WTC11 (cell line): ENCODE measurements around the gene CEACAM18. TPM values are rescaled to one million over a fixed set of nuclear protein-coding genes. Genes with fewer than 3 reads are reported as not detected.

Experiments used
- ATAC-seq: fragments of 200-7000 bp; cut with Tn5 transposase; 2 replicates; pipeline ENCODE4 v1.10.0; 2021; ENCODE audit warnings: mild to moderate bottlenecking, moderate library complexity
- CTCF ChIA-PET: fragments of 300-600 bp; sonication (Branson Sonifier 250); formaldehyde crosslinking; loops from one replicate; lab custom pipeline; 2021; ENCODE audit warnings: antibody characterized with exemption; lab: Charles Lee
- POLR2A ChIA-PET: fragments of 350-600 bp; sonication (Branson Sonifier 250); formaldehyde crosslinking; loops from one replicate; lab custom pipeline; 2021; ENCODE audit warnings: antibody characterized with exemption; lab: Charles Lee
- DNase-seq: peaks from one replicate; pipeline ENCODE4 v3.0.0; 2021; ENCODE audit warnings: low spot score
- H3K27ac Mint-ChIP-seq: 2 replicates; pipeline ENCODE4 v1.8.0; 2021; ENCODE audit warnings: mixed read lengths
- H3K27me3 Mint-ChIP-seq: 2 replicates; pipeline ENCODE4 v1.8.0; 2021; ENCODE audit warnings: low read depth, mild to moderate bottlenecking, moderate library complexity, mixed read lengths
- H3K36me3 Mint-ChIP-seq: 2 replicates; pipeline ENCODE4 v1.8.0; 2021; ENCODE audit warnings: mixed read lengths
- H3K4me1 Mint-ChIP-seq: 2 replicates; pipeline ENCODE4 v1.8.0; 2022; ENCODE audit warnings: mixed read lengths
- H3K4me3 Mint-ChIP-seq: 2 replicates; pipeline ENCODE4 v1.8.0; 2021; ENCODE audit warnings: mild to moderate bottlenecking, moderate library complexity, mixed read lengths
- H3K9me3 Mint-ChIP-seq: 2 replicates; pipeline ENCODE4 v1.8.0; 2021; ENCODE audit warnings: mixed read lengths
- ARID4B ChIP-seq: sonication (generic); formaldehyde crosslinking; IDR thresholded peaks from 2 replicates; pipeline ENCODE4 v1.8.0; 2023; ENCODE audit warnings: missing genetic modification reagents, mild to moderate bottlenecking, borderline replicate concordance
- CBFB ChIP-seq: sonication (generic); formaldehyde crosslinking; IDR thresholded peaks from 2 replicates; pipeline ENCODE4 v1.8.1; 2022; ENCODE audit warnings: mild to moderate bottlenecking, low read depth, missing genetic modification reagents
- CREB1 ChIP-seq: sonication (generic); formaldehyde crosslinking; IDR thresholded peaks from 2 replicates; pipeline ENCODE4 v1.8.0; 2023; ENCODE audit warnings: mild to moderate bottlenecking, missing genetic modification reagents
- CTCF ChIP-seq: fragments of 200-600 bp; IDR thresholded peaks from 2 replicates; pipeline ENCODE4 v1.8.0; 2022; ENCODE audit warnings: antibody characterized with exemption
- E2F4 ChIP-seq: sonication (generic); formaldehyde crosslinking; IDR thresholded peaks from 2 replicates; pipeline ENCODE4 v1.8.1; 2022; ENCODE audit warnings: low read depth, mild to moderate bottlenecking, moderate library complexity, missing genetic modification reagents, borderline replicate concordance
- EMX1 ChIP-seq: fragments of 250-450 bp; sonication (Bioruptor Pico); IDR thresholded peaks from 2 replicates; pipeline ENCODE4 v1.8.0; 2021; ENCODE audit warnings: mild to moderate bottlenecking
- ESRRA ChIP-seq: sonication (generic); formaldehyde crosslinking; IDR thresholded peaks from 2 replicates; pipeline ENCODE4 v1.8.1; 2022; ENCODE audit warnings: mild to moderate bottlenecking, missing genetic modification reagents, borderline replicate concordance
- FOXK1 ChIP-seq: sonication (generic); formaldehyde crosslinking; IDR thresholded peaks from 2 replicates; pipeline ENCODE4 v1.8.0; 2022; ENCODE audit warnings: mild to moderate bottlenecking, moderate library complexity, missing genetic modification reagents
- GTF2I ChIP-seq: fragments of 250-450 bp; sonication (Bioruptor Pico); conservative IDR thresholded peaks from 2 replicates; pipeline ENCODE4 v1.4.0; 2021; ENCODE audit warnings: mild to moderate bottlenecking
- JUN ChIP-seq: sonication (generic); formaldehyde crosslinking; IDR thresholded peaks from 2 replicates; pipeline ENCODE4 v1.8.0; 2023; ENCODE audit warnings: mild to moderate bottlenecking, missing genetic modification reagents
- KAT7 ChIP-seq: sonication (generic); formaldehyde crosslinking; IDR thresholded peaks from 2 replicates; pipeline ENCODE4 v1.8.1; 2023; ENCODE audit warnings: missing genetic modification reagents, mild to moderate bottlenecking, borderline replicate concordance
- MXD4 ChIP-seq: fragments of 250-450 bp; sonication (Bioruptor Pico); IDR thresholded peaks from 2 replicates; pipeline ENCODE4 v1.8.0; 2021; ENCODE audit warnings: mild to moderate bottlenecking, moderate library complexity, borderline replicate concordance
- NR3C1 ChIP-seq: sonication (generic); formaldehyde crosslinking; conservative IDR thresholded peaks from 2 replicates; pipeline ENCODE4 v1.8.1; 2023; ENCODE audit warnings: low read depth, mild to moderate bottlenecking, missing genetic modification reagents
- PRRX2 ChIP-seq: fragments of 250-450 bp; sonication (Bioruptor Pico); IDR thresholded peaks from 2 replicates; pipeline ENCODE4 v1.8.0; 2021; ENCODE audit warnings: mild to moderate bottlenecking
- SP1 ChIP-seq: sonication (generic); formaldehyde crosslinking; conservative IDR thresholded peaks from 2 replicates; pipeline ENCODE4 v1.8.1; 2022; ENCODE audit warnings: missing genetic modification reagents
- USF1 ChIP-seq: sonication (generic); formaldehyde crosslinking; IDR thresholded peaks from 2 replicates; pipeline ENCODE4 v1.8.0; 2022; ENCODE audit warnings: mild to moderate bottlenecking, missing genetic modification reagents
- ZNF263 ChIP-seq: sonication (generic); formaldehyde crosslinking; IDR thresholded peaks from 2 replicates; pipeline ENCODE4 v1.8.1; 2022; ENCODE audit warnings: low read depth, mild to moderate bottlenecking, moderate library complexity, missing genetic modification reagents
- ZNF671 ChIP-seq: fragments of 250-450 bp; sonication (Bioruptor Pico); IDR thresholded peaks from 2 replicates; pipeline ENCODE4 v1.8.0; 2021; ENCODE audit warnings: mild to moderate bottlenecking
- total RNA-seq: library from RNA; stranded (reverse); gene quantifications from 3 replicates; pipeline ENCODE4 v1.2.3, GENCODE V29; 2021
- TF ChIP-seq, protein P1 (sequence below): fragments of 250-450 bp; sonication (Bioruptor Pico); IDR thresholded peaks from 2 replicates; pipeline ENCODE4 v2.1.2; 2022; ENCODE audit warnings: mild to moderate bottlenecking, moderate library complexity
- TF ChIP-seq, protein P2 (sequence below): sonication (generic); formaldehyde crosslinking; IDR thresholded peaks from 2 replicates; pipeline ENCODE4 v1.8.0; 2022; ENCODE audit warnings: mild to moderate bottlenecking, missing genetic modification reagents
- TF ChIP-seq, protein P3 (sequence below): fragments of 250-450 bp; sonication (Bioruptor Pico); IDR thresholded peaks from 2 replicates; pipeline ENCODE4 v1.9.0; 2021; ENCODE audit warnings: mild to moderate bottlenecking
- TF ChIP-seq, protein P4 (sequence below): sonication (generic); formaldehyde crosslinking; conservative IDR thresholded peaks from 2 replicates; pipeline ENCODE4 v1.8.1; 2022; ENCODE audit warnings: mild to moderate bottlenecking, missing genetic modification reagents

Gene CEACAM18
- total RNA-seq, 1 experiment from 2014 or later = not detected

- DNase-seq (no peak), ATAC-seq (no peak)
- CTCF ChIA-PET = interaction anchor here (0.8 to 1.6 kb wide), 8 partner anchors 12 to 147 kb away, joined by 3 to 6 read pairs (median 3); partner anchors contain the start of gene ZNF175
- Mint-ChIP-seq H3K9me3 (peaks cover 13% of the 10 kb centered on the region), H3K4me1 (no peaks in the 10 kb centered on the region), H3K27me3 (peaks cover 29% of the 10 kb centered on the region), H3K36me3 (no peaks in the 10 kb centered on the region), H3K27ac (no peak overlapping the region), H3K4me3 (no peak overlapping the region)
- TF ChIP-seq ARID4B (CRISPR knock-in tag) = no peak
- no peak for TF ChIP-seq CBFB (CRISPR knock-in tag)
- TF ChIP-seq MXD4 (CRISPR knock-in tag) = no peak
- no peak for TF ChIP-seq GTF2I (CRISPR knock-in tag)
- no peak for TF ChIP-seq FOXK1 (CRISPR knock-in tag)
- TF ChIP-seq SP1 (CRISPR knock-in tag) = no peak
- no peak for TF ChIP-seq JUN (CRISPR knock-in tag)
- TF ChIP-seq, protein P1, sequence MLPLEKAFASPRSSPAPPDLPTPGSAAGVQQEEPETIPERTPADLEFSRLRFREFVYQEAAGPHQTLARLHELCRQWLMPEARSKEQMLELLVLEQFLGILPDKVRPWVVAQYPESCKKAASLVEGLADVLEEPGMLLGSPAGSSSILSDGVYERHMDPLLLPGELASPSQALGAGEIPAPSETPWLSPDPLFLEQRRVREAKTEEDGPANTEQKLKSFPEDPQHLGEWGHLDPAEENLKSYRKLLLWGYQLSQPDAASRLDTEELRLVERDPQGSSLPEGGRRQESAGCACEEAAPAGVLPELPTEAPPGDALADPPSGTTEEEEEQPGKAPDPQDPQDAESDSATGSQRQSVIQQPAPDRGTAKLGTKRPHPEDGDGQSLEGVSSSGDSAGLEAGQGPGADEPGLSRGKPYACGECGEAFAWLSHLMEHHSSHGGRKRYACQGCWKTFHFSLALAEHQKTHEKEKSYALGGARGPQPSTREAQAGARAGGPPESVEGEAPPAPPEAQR = no peak
- TF ChIP-seq ZNF671 (CRISPR knock-in tag) = no peak
- TF ChIP-seq ESRRA = no peak
- no peak for TF ChIP-seq NR3C1 (CRISPR knock-in tag)
- TF ChIP-seq, protein P2, sequence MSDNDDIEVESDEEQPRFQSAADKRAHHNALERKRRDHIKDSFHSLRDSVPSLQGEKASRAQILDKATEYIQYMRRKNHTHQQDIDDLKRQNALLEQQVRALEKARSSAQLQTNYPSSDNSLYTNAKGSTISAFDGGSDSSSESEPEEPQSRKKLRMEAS (CRISPR knock-in tag) = no peak
- TF ChIP-seq PRRX2 = no peak
- POLR2A ChIA-PET = no interaction called here
Measured at GRCh38 chr19:51513968-51514367, 35.6 kb downstream of the CEACAM18 start.

DNA sequence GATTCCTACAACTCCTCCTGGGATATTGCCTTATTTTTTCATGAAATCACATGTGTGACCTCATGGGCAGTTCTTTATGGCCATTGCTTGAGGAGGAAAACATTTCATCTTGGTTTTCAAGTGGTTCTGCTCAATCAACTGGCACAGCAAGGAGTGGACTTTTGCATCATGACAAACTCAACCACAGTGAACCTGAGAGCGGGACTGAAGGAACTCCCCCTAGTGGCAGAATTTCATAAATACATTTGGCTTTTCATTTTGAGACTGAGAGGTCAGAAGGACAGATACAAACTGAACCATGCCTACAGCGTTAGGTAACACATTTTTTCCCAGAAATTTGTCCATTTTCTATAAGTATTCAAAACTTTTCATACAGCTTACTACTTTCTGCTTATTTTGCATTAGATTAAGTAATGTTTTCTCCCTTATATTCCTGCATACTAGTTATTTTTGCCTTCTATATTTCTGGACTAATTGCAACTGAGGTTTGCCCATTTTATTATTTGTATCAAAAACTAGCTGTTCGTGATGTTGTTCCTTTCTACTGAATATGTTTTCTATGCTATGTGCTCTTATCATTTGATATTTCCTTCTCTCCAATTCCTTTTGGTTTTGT is 36.6 kb downstream of the CEACAM18 start:
- ATAC-seq (peak; percentile 62), DNase-seq (no peak)
- H3K4me1 Mint-ChIP-seq = no peaks in the 10 kb centered on the region
- H3K27ac Mint-ChIP-seq = no peak overlapping the region
- ChIA-PET POLR2A (no interaction called here), CTCF (interaction anchor here (0.6 to 1.6 kb wide), 10 partner anchors 11 to 1511 kb away, joined by 3 to 8 read pairs (median 4); no protein-coding TSS in a partner anchor)
- no peaks in the 10 kb centered on the region for H3K36me3 Mint-ChIP-seq
- H3K9me3 Mint-ChIP-seq = peaks cover 13% of the 10 kb centered on the region
- TF ChIP-seq CREB1 (CRISPR knock-in tag) = no peak
- peak; percentile 82 for TF ChIP-seq CTCF
- no peak overlapping the region for H3K4me3 Mint-ChIP-seq
- H3K27me3 Mint-ChIP-seq = peaks cover 29% of the 10 kb centered on the region

GRCh38 chr19:51520728-51521127 is 42.4 kb downstream of the CEACAM18 start:
- Mint-ChIP-seq H3K27ac (no peak overlapping the region), H3K4me3 (no peak overlapping the region), H3K27me3 (peaks cover 28% of the 10 kb centered on the region), H3K4me1 (no peaks in the 10 kb centered on the region), H3K36me3 (no peaks in the 10 kb centered on the region), H3K9me3 (peaks cover 25% of the 10 kb centered on the region)
- DNase-seq = no peak
- POLR2A ChIA-PET = no interaction called here
- CTCF ChIA-PET = no interaction called here
- ATAC-seq = no peak
- TF ChIP-seq EMX1 (CRISPR knock-in tag) (no peak), E2F4 (CRISPR knock-in tag) (no peak), USF1 (no peak), MXD4 (CRISPR knock-in tag) (no peak), FOXK1 (CRISPR knock-in tag) (no peak), KAT7 (CRISPR knock-in tag) (no peak), ESRRA (no peak), ZNF263 (no peak)
- TF ChIP-seq, protein P3, sequence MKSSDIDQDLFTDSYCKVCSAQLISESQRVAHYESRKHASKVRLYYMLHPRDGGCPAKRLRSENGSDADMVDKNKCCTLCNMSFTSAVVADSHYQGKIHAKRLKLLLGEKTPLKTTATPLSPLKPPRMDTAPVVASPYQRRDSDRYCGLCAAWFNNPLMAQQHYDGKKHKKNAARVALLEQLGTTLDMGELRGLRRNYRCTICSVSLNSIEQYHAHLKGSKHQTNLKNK (CRISPR knock-in tag) = no peak
- TF ChIP-seq, protein P4, sequence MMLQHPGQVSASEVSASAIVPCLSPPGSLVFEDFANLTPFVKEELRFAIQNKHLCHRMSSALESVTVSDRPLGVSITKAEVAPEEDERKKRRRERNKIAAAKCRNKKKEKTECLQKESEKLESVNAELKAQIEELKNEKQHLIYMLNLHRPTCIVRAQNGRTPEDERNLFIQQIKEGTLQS (CRISPR knock-in tag) = no peak
